Measurements from ENCODE around the gene ITGB5. TPM values are rescaled to one million over a fixed set of nuclear protein-coding genes. Genes with fewer than 3 reads are reported as not detected.

Gene ITGB5
- total RNA-seq, 1 donor from 2014 or later, result 81.9 TPM

DNA sequence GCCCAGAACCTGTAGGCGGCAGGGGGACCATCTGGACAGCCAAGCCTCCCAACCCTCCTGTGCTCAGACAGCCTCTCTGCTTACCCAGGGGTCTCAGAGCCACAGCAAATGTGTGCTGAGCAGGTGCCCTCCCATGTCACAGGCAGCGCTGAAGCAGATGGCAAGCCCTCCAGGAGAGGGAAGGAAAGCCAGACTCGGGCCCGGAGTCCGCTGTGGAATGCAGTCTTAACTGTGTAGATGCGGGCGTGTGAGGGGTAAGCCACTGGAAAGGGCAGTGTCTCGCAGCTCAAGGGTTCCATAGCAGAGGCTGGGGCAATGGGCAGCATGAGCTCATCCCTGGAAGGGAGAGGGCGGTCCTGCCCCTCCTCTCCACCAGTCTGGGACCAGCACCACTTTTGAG, 111.3 kb downstream of the ITGB5 start:
- Mint-ChIP-seq H3K4me3 (no peak overlapping the region), H3K9me3 (no peaks in the 10 kb centered on the region), H3K36me3 (ENCODE audit: low read depth) (peaks cover 7% of the 10 kb centered on the region), H3K27ac (ENCODE audit: unreplicated experiment) (no peak overlapping the region), H3K27me3 (ENCODE audit: low read depth) (no peaks in the 10 kb centered on the region), H3K4me1 (peaks cover 69% of the 10 kb centered on the region)
- no peak for TF ChIP-seq CTCF (conservative IDR thresholded peaks at IDR 0.05)
- no peak for DNase-seq (ENCODE audit: low read depth, low spot score)

DNA sequence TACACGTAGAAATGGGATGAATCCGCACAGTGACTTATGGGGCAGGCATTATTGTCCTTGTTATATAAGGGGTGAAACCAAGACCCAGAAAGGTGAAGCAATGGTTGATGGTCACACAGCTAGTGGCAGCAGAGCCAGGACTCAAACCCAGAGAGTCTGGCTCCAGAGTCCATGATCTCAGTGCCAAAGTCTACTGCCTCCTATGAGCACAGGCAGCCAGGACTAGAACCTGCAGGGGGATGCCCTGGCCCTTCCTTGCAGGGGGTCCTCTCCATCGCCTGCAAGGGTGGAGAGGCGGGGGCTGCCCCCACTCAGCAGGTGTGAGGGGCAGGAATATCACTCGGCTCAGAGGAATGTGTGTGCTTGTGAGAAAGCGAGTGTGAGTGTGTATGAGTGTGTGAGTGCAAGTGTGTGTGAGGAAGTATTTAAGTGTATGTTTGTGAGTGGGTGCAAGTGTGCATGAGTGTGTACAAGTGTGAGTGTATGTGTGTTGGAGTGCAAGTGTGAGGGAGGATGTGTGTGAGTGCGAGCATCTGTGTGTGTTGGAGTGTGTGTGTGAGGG, 112.2 kb downstream of the ITGB5 start:
- no peak overlapping the region for H3K27ac Mint-ChIP-seq (ENCODE audit: unreplicated experiment)
- H3K27me3 Mint-ChIP-seq (ENCODE audit: low read depth), result no peaks in the 10 kb centered on the region
- H3K4me3 Mint-ChIP-seq, result no peak overlapping the region
- peaks cover 68% of the 10 kb centered on the region for H3K4me1 Mint-ChIP-seq
- H3K9me3 Mint-ChIP-seq, result no peaks in the 10 kb centered on the region
- no peak for DNase-seq (ENCODE audit: low read depth, low spot score)
- TF ChIP-seq CTCF (conservative IDR thresholded peaks at IDR 0.05), result no peak
- H3K36me3 Mint-ChIP-seq (ENCODE audit: low read depth), result peaks cover 7% of the 10 kb centered on the region

GRCh38 chr3:124774327-124774718, 112.8 kb downstream of the ITGB5 start:
- TF ChIP-seq CTCF (conservative IDR thresholded peaks at IDR 0.05), result no peak
- peak overlapping the region; percentile 38 for H3K27ac Mint-ChIP-seq (ENCODE audit: unreplicated experiment)
- no peak for DNase-seq (ENCODE audit: low read depth, low spot score)
- no peak overlapping the region for H3K4me3 Mint-ChIP-seq
- no peaks in the 10 kb centered on the region for H3K27me3 Mint-ChIP-seq (ENCODE audit: low read depth)
- H3K4me1 Mint-ChIP-seq, result peaks cover 68% of the 10 kb centered on the region
- H3K9me3 Mint-ChIP-seq, result no peaks in the 10 kb centered on the region
- peaks cover 7% of the 10 kb centered on the region for H3K36me3 Mint-ChIP-seq (ENCODE audit: low read depth)

GRCh38 chr3:124773351-124774326, 113.5 kb downstream of the ITGB5 start:
- no peak for TF ChIP-seq CTCF (conservative IDR thresholded peaks at IDR 0.05)
- Mint-ChIP-seq H3K27ac (ENCODE audit: unreplicated experiment) (peak overlapping the region; percentile 55), H3K4me3 (no peak overlapping the region), H3K4me1 (peaks cover 61% of the 10 kb centered on the region), H3K36me3 (ENCODE audit: low read depth) (peaks cover 7% of the 10 kb centered on the region), H3K9me3 (no peaks in the 10 kb centered on the region), H3K27me3 (ENCODE audit: low read depth) (no peaks in the 10 kb centered on the region)
- DNase-seq (ENCODE audit: low read depth, low spot score), result no peak

DNA sequence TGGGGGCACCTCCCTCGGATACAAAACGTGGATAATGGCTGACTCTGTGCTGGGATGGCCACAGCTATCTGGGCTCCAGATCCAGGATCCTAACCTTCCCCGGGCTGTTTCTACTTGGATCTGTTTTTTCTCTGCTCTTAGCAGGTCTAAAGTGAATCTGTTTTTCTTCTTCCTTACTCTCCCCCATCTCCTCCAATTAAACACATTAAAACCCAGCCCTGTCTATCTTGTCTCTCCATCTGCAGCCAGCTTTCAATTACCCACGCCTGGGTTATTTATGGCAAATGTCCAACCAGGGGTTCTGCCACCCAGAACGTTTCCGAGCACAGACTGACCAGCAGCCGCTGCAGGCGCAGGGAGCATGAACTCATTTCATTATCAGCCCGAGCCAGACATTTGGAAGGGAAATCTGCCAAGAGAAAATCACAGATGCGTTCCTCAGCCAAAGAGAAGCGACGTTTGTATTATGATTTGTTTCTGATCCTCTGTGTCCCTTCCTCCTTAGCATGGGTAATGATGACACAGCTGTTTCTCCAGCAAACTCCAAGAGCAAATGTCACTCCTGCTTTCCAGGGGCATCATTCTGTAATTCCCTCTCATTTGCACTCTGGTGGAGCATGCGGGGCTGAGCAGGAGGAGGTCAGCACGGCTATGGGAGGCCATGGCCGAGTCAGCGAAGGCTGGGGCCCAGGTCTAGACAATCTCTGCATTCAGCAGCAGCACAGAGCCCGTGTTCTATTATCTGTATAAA, 114.9 kb downstream of the ITGB5 start:
- peaks cover 3% of the 10 kb centered on the region for H3K36me3 Mint-ChIP-seq (ENCODE audit: low read depth)
- no peak for TF ChIP-seq CTCF (conservative IDR thresholded peaks at IDR 0.05)
- H3K4me3 Mint-ChIP-seq, result peak overlapping the region; percentile 9

More for the DNA sequence above, 114.9 kb downstream of the ITGB5 start:
- Mint-ChIP-seq H3K27me3 (ENCODE audit: low read depth) (no peaks in the 10 kb centered on the region), H3K9me3 (no peaks in the 10 kb centered on the region), H3K4me1 (peaks cover 51% of the 10 kb centered on the region), H3K27ac (ENCODE audit: unreplicated experiment) (peak overlapping the region; percentile 20)
- no peak for DNase-seq (ENCODE audit: low read depth, low spot score)

Measured in neural crest cell (in vitro differentiated cells).